ENCODE data around the gene SPAG16.

- TF ChIP-seq CTCF (conservative IDR thresholded peaks at IDR 0.05; ENCODE audit: low read depth, low read length) = no peak
- no peak for TF ChIP-seq EZH2phosphoT487 (IDR thresholded peaks at IDR 0.05; ENCODE audit: borderline replicate concordance, low read length)
These were observed 42.4 kb upstream of the SPAG16 start for GRCh38 chr2:213241817-213242216.
